Parathyroid adenoma (tissue), 2 donors: ENCODE results near the gene AKT3.

Experiments used
- H2AFZ ChIP-seq: fragments of 300-600 bp; sonication (generic); one replicate; pipeline ENCODE4 v1.7.0; 2017; ENCODE audit warnings: antibody characterized with exemption, mild to moderate bottlenecking
- H3K27ac ChIP-seq: fragments of 300-600 bp; sonication (generic); one replicate; pipeline ENCODE4 v1.7.0; 2017
- H3K27me3 ChIP-seq: fragments of 300-600 bp; sonication (generic); one replicate; pipeline ENCODE4 v1.7.0; 2017; ENCODE audit warnings: low read length; ENCODE audit not compliant: control insufficient read depth, insufficient read depth
- H3K36me3 ChIP-seq: fragments of 300-600 bp; sonication (generic); one replicate; pipeline ENCODE4 v1.7.0; 2017; ENCODE audit warnings: low read length; ENCODE audit not compliant: control insufficient read depth, insufficient read depth
- H3K4me1 ChIP-seq: fragments of 300-600 bp; sonication (generic); one replicate; pipeline ENCODE4 v1.7.0; 2017; ENCODE audit warnings: control low read depth
- H3K4me2 ChIP-seq: fragments of 300-600 bp; sonication (generic); one replicate; pipeline ENCODE4 v1.7.0; 2017; ENCODE audit warnings: low read length
- H3K4me3 ChIP-seq: fragments of 300-600 bp; sonication (generic); one replicate; pipeline ENCODE4 v1.7.0; 2017; ENCODE audit warnings: low read depth, low read length
- H3K79me2 ChIP-seq: fragments of 300-600 bp; sonication (generic); one replicate; pipeline ENCODE4 v1.7.0; 2017; ENCODE audit warnings: control low read depth
- H3K9ac ChIP-seq: fragments of 300-600 bp; sonication (generic); one replicate; pipeline ENCODE4 v1.7.0; 2017; ENCODE audit warnings: mild to moderate bottlenecking
- H3K9me3 ChIP-seq: fragments of 300-600 bp; sonication (generic); one replicate; pipeline ENCODE4 v1.7.0; 2017; ENCODE audit warnings: low read length; ENCODE audit not compliant: control insufficient read depth
- TF ChIP-seq, protein P1 (sequence below): fragments of 300-600 bp; sonication (generic); IDR thresholded peaks from one replicate; pipeline ENCODE4 v1.7.0; 2017; ENCODE audit warnings: antibody characterized with exemption, mild to moderate bottlenecking
- donor health status: primary hyperparathyroidism.

The AKT3 gene

DNA sequence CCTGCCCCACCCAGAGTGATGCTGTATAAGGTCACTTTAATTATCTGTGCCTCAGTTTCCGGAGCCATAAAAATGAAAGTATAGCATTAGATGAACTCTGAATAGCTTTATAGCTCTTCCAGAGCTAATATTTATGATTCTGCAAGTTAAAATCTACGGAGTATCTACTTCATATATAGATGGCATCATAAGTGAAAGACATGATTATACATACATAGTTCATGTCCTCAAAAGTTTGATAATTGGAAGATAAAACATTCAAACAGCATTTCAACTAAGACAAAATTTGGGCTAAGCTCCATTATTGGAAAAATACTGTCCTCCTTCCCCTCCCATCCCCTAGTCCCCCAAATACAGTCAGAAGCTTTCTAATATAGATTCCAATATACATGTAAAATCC, 4.2 kb downstream of the AKT3 start:
- Histone ChIP-seq H3K4me2 (no peak overlapping the region), H3K4me3 (no peak overlapping the region), H3K4me1 (no peaks in the 10 kb centered on the region), H3K9me3 (no peaks in the 10 kb centered on the region), H3K79me2 (no peaks in the 10 kb centered on the region), H3K27ac (no peak overlapping the region), H3K36me3 (no peaks in the 10 kb centered on the region), H3K9ac (no peak overlapping the region), H2AFZ (no peak overlapping the region), H3K27me3 (no peaks in the 10 kb centered on the region)
- TF ChIP-seq, protein P1, sequence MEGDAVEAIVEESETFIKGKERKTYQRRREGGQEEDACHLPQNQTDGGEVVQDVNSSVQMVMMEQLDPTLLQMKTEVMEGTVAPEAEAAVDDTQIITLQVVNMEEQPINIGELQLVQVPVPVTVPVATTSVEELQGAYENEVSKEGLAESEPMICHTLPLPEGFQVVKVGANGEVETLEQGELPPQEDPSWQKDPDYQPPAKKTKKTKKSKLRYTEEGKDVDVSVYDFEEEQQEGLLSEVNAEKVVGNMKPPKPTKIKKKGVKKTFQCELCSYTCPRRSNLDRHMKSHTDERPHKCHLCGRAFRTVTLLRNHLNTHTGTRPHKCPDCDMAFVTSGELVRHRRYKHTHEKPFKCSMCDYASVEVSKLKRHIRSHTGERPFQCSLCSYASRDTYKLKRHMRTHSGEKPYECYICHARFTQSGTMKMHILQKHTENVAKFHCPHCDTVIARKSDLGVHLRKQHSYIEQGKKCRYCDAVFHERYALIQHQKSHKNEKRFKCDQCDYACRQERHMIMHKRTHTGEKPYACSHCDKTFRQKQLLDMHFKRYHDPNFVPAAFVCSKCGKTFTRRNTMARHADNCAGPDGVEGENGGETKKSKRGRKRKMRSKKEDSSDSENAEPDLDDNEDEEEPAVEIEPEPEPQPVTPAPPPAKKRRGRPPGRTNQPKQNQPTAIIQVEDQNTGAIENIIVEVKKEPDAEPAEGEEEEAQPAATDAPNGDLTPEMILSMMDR: no peak

- no peak overlapping the region for H2AFZ ChIP-seq
- no peak overlapping the region for H3K27ac ChIP-seq
- H3K9ac ChIP-seq: no peak overlapping the region
- no peaks in the 10 kb centered on the region for H3K79me2 ChIP-seq
- no peak overlapping the region for H3K4me3 ChIP-seq
- H3K9me3 ChIP-seq: no peaks in the 10 kb centered on the region
- TF ChIP-seq, protein P1: no peak
- no peaks in the 10 kb centered on the region for H3K36me3 ChIP-seq
- no peaks in the 10 kb centered on the region for H3K4me1 ChIP-seq
- H3K27me3 ChIP-seq: no peaks in the 10 kb centered on the region
- H3K4me2 ChIP-seq: no peak overlapping the region
Observed at GRCh38 chr1:243844186-243844585, 5.9 kb downstream of the AKT3 start.

DNA sequence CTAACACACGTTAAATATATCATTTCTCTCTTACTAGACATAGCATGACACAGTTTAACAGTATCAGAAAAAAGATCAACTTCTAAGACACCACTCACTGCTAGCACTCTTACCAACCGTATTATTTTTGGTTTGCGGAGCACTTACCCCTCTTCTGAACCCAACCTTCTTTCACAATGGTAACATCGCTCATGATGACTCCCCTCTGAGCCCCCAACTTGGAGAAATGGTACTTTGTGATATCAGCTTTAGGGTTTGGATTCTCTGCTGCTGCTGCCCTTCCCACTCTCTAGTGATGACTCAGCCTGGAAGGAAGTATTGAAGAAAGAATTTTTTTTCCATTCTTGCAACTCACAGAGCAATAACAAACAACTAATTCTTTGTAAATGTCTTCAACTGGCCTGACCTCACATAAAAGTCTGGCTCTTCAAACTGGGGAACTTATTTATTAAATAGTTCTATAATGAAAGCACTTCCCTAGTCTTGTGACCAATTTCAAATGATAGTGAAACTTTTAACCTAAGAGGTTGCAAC, 7.0 kb downstream of the AKT3 start:
- H3K4me3 ChIP-seq: no peak overlapping the region
- no peaks in the 10 kb centered on the region for H3K79me2 ChIP-seq
- H2AFZ ChIP-seq: no peak overlapping the region
- no peaks in the 10 kb centered on the region for H3K4me1 ChIP-seq
- no peak overlapping the region for H3K27ac ChIP-seq
- H3K9me3 ChIP-seq: no peaks in the 10 kb centered on the region
- H3K27me3 ChIP-seq: no peaks in the 10 kb centered on the region
- no peak overlapping the region for H3K9ac ChIP-seq
- TF ChIP-seq, protein P1: no peak
- H3K36me3 ChIP-seq: no peaks in the 10 kb centered on the region
- H3K4me2 ChIP-seq: no peak overlapping the region

DNA sequence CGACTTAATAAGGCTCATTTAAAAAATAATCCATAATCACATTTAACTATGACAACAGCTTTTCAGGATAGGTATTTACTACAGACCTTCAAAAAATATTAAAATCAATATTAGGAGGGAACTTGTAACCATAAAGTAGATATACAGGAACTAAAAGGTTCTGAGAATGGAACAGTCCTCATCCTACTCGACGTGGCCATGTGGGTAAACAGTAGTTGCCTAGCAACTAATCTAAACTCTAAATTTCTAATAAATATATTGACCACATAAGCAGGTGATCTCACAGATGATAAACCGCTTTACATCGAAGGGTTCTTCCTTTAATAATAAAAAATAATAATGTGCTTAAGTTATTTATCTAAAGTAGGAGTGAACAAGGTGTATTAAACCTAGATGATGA, 7.9 kb downstream of the AKT3 start:
- H3K27me3 ChIP-seq: no peaks in the 10 kb centered on the region
- H3K79me2 ChIP-seq: no peaks in the 10 kb centered on the region
- no peak overlapping the region for H3K4me2 ChIP-seq
- H3K36me3 ChIP-seq: no peaks in the 10 kb centered on the region
- TF ChIP-seq, protein P1: no peak
- no peak overlapping the region for H3K27ac ChIP-seq
- H3K4me3 ChIP-seq: no peak overlapping the region
- H3K9ac ChIP-seq: no peak overlapping the region
- H3K9me3 ChIP-seq: no peaks in the 10 kb centered on the region
- no peak overlapping the region for H2AFZ ChIP-seq
- H3K4me1 ChIP-seq: no peaks in the 10 kb centered on the region

DNA sequence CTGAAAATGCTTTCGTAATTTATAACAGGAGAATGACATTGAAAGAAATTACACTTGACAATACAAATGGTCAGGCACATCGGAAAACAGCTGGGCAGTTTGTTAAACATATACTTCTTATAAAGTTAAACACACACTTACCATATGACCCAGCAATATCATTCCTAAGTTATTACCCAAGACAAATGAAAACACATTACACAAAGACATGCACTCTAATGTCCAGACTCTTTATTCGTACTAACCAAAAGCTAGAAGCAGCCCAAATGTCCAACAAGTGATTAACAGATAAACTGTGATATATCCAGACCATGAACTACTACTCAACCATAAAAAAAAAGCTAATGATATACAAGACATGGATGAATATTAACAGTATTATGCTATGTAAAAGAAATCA, 8.5 kb downstream of the AKT3 start:
- Histone ChIP-seq H3K9me3 (no peaks in the 10 kb centered on the region), H3K27me3 (no peaks in the 10 kb centered on the region), H3K27ac (no peak overlapping the region), H3K4me1 (no peaks in the 10 kb centered on the region), H3K4me3 (no peak overlapping the region), H3K9ac (no peak overlapping the region), H3K4me2 (no peak overlapping the region), H3K79me2 (no peaks in the 10 kb centered on the region), H2AFZ (no peak overlapping the region), H3K36me3 (no peaks in the 10 kb centered on the region)
- TF ChIP-seq, protein P1: no peak
